Brain microvascular endothelial cell (primary cell): ENCODE measurements around the gene SLC9A7.

Experiments used
- DNase-seq: peaks from one replicate; pipeline ENCODE4 v3.0.0-alpha.2; 2020
- H3K27ac ChIP-seq: fragments of 250-450 bp; sonication (Bioruptor Pico); 2 replicates; pipeline ENCODE4 v1.5.1; 2020; ENCODE audit warnings: mild to moderate bottlenecking, moderate library complexity
- H3K27me3 ChIP-seq: fragments of 250-450 bp; sonication (Bioruptor Pico); replicated peaks from 2 replicates; pipeline ENCODE4 v1.5.1; 2020; ENCODE audit warnings: mild to moderate bottlenecking
- H3K36me3 ChIP-seq: fragments of 250-450 bp; sonication (Bioruptor Pico); replicated peaks from 2 replicates; pipeline ENCODE4 v1.5.1; 2020; ENCODE audit warnings: mild to moderate bottlenecking
- H3K4me3 ChIP-seq: 2 replicates; pipeline ENCODE4 v1.5.1; 2011; ENCODE audit warnings: low read depth, mild to moderate bottlenecking, control low read depth, low read length, moderate library complexity
- CTCF ChIP-seq: IDR thresholded peaks from 2 replicates; pipeline ENCODE4 v1.5.1; 2011; ENCODE audit warnings: low read depth, mild to moderate bottlenecking, moderate library complexity, low read length, control low read depth, inconsistent platforms; ENCODE audit errors: missing control alignments
- in situ Hi-C: cut with HindIII; loops from 2 replicates; pipeline ENCODE4 v1.10.0; 2017; ENCODE audit warnings: low sequenced_read_pairs, low pct_ligation_motif_present

SLC9A7 gene

GRCh38 chrX:46637938-46638337, 121.0 kb downstream of the SLC9A7 start:
- Histone ChIP-seq H3K36me3 (no peaks in the 10 kb centered on the region), H3K27ac (no peak overlapping the region), H3K4me3 (no peak overlapping the region), H3K27me3 (no peaks in the 10 kb centered on the region)
- in situ Hi-C loops = no loop called here
- no peak for DNase-seq
- no peak for TF ChIP-seq CTCF

- Histone ChIP-seq H3K27me3 (no peaks in the 10 kb centered on the region), H3K27ac (no peak overlapping the region), H3K36me3 (no peaks in the 10 kb centered on the region), H3K4me3 (no peak overlapping the region)
- no peak for DNase-seq
- in situ Hi-C loops = no loop called here
- no peak for TF ChIP-seq CTCF
These were observed 122.7 kb downstream of the SLC9A7 start for GRCh38 chrX:46636223-46636622.

- TF ChIP-seq CTCF = no peak
- in situ Hi-C loops = no loop called here
These were observed 123.7 kb downstream of the SLC9A7 start for GRCh38 chrX:46635186-46635585.

GRCh38 chrX:46634577-46634976, 124.3 kb downstream of the SLC9A7 start:
- in situ Hi-C loops = no loop called here
- Histone ChIP-seq H3K4me3 (no peak overlapping the region), H3K36me3 (no peaks in the 10 kb centered on the region), H3K27ac (no peak overlapping the region), H3K27me3 (no peaks in the 10 kb centered on the region)
- no peak for DNase-seq
- no peak for TF ChIP-seq CTCF

More at GRCh38 chrX:46635186-46635585, 123.7 kb downstream of the SLC9A7 start:
- Histone ChIP-seq H3K4me3 (no peak overlapping the region), H3K27me3 (no peaks in the 10 kb centered on the region), H3K36me3 (no peaks in the 10 kb centered on the region), H3K27ac (no peak overlapping the region)
- no peak for DNase-seq

- TF ChIP-seq CTCF = no peak
These were observed 128.8 kb downstream of the SLC9A7 start for GRCh38 chrX:46630141-46630540.

More at GRCh38 chrX:46630141-46630540, 128.8 kb downstream of the SLC9A7 start:
- no peak for DNase-seq
- no peak overlapping the region for H3K27ac ChIP-seq
- no peaks in the 10 kb centered on the region for H3K36me3 ChIP-seq
- no peak overlapping the region for H3K4me3 ChIP-seq
- no peaks in the 10 kb centered on the region for H3K27me3 ChIP-seq
- in situ Hi-C loops = no loop called here
